Hepatocyte (in vitro differentiated cells): ENCODE measurements around the gene PHIP. TPM values are rescaled to one million over a fixed set of nuclear protein-coding genes. Genes with fewer than 3 reads are reported as not detected.

Source experiments
- DNase-seq: peaks from one replicate; pipeline ENCODE4 v3.0.0-alpha.2; 2016; ENCODE audit warnings: low spot score
- H2AFZ ChIP-seq: fragments of 200-600 bp; sonication (generic); 2 replicates; pipeline ENCODE4 v1.6.0; 2016; ENCODE audit warnings: antibody characterized with exemption, mild to moderate bottlenecking
- H3K27ac ChIP-seq: fragments of 200-600 bp; sonication (generic); 2 replicates; pipeline ENCODE4 v1.5.1; 2016; ENCODE audit warnings: mild to moderate bottlenecking
- H3K27me3 ChIP-seq: fragments of 200-600 bp; sonication (generic); 2 replicates; pipeline ENCODE4 v1.6.1; 2016
- H3K36me3 ChIP-seq: fragments of 200-600 bp; sonication (generic); replicated peaks from 2 replicates; pipeline ENCODE4 v1.5.1; 2016; ENCODE audit warnings: low read depth; ENCODE audit not compliant: insufficient read depth
- H3K4me1 ChIP-seq: fragments of 200-600 bp; sonication (generic); 2 replicates; pipeline ENCODE4 v1.5.1; 2016; ENCODE audit warnings: mild to moderate bottlenecking, moderate library complexity; ENCODE audit not compliant: insufficient read depth
- H3K4me2 ChIP-seq: fragments of 200-600 bp; sonication (generic); 2 replicates; pipeline ENCODE4 v1.6.0; 2016
- H3K4me3 ChIP-seq: fragments of 200-600 bp; sonication (generic); 2 replicates; pipeline ENCODE4 v1.5.1; 2016; ENCODE audit warnings: mild to moderate bottlenecking
- H3K79me2 ChIP-seq: fragments of 200-600 bp; sonication (generic); 2 replicates; pipeline ENCODE4 v1.6.0; 2017; ENCODE audit warnings: mild to moderate bottlenecking
- H3K9me2 ChIP-seq: fragments of 200-600 bp; sonication (generic); replicated peaks from 2 replicates; pipeline ENCODE4 v1.6.0; 2017; ENCODE audit warnings: mild to moderate bottlenecking; ENCODE audit not compliant: insufficient read depth
- H3K9me3 ChIP-seq: fragments of 200-600 bp; sonication (generic); 2 replicates; pipeline ENCODE4 v1.5.1; 2016; ENCODE audit warnings: low read depth, mild to moderate bottlenecking
- H4K20me1 ChIP-seq: fragments of 200-600 bp; sonication (generic); 2 replicates; pipeline ENCODE4 v1.6.0; 2016; ENCODE audit warnings: mild to moderate bottlenecking; ENCODE audit not compliant: insufficient read depth, poor library complexity, severe bottlenecking
- CTCF ChIP-seq: fragments of 200-600 bp; sonication (generic); IDR thresholded peaks from 2 replicates; pipeline ENCODE4 v1.5.1; 2016; ENCODE audit warnings: antibody characterized with exemption, mild to moderate bottlenecking; ENCODE audit not compliant: poor library complexity
- EZH2 ChIP-seq: fragments of 200-600 bp; sonication (generic); IDR thresholded peaks from 2 replicates; pipeline ENCODE4 v1.6.1; 2016; ENCODE audit warnings: antibody characterized with exemption, mild to moderate bottlenecking, borderline replicate concordance
- EZH2phosphoT487 ChIP-seq: fragments of 200-600 bp; sonication (generic); IDR thresholded peaks from one replicate; pipeline ENCODE4 v1.6.1; 2018; ENCODE audit warnings: antibody characterized with exemption, mild to moderate bottlenecking, low read depth, moderate library complexity; ENCODE audit not compliant: unreplicated experiment, severe bottlenecking
- WGBS: methylation state at CpG from one replicate; pipeline ENCODE4 v1.1.6; 2016; ENCODE audit warnings: low lambda C conversion rate; ENCODE audit errors: missing lambda C conversion rate; 5-methylcytosine and 5-hydroxymethylcytosine counted together
- polyA plus RNA-seq: library from polyadenylated mRNA; unstranded; fragments of >200 nt; fragmentation: Nextera tagmentation; extraction: Ambion mirVana; gene quantifications from 2 replicates; pipeline ENCODE4 v1.2.1, GENCODE V29; 2016
- total RNA-seq: library from RNA; depleted of rRNA; stranded (reverse); fragments of >200 nt; gene quantifications from 2 replicates; pipeline ENCODE4 v1.2.3, GENCODE V29; 2014

Gene PHIP
- total and polyA plus RNA-seq, 2 experiments from 2014 or later, result 15.2 to 44.4 TPM

DNA sequence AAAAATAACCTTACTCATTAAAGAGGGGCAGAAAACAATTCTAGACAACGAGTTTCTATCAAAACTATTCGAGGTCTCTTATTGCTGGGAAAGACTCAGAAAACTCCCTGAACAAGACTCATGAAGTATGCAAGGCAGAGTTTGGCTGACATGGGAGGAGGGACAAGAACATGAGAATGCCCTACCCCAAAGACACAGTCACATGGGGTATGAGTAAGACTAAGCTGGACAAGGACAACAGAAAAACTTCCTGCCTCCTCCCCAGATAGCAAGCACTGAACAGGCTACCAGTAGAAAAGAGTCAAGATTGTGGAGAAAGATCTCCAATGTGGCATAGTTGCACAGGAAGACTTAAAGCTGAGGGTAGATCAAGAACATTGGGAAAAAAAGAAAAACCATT is 39.7 kb upstream of the PHIP start:
- H3K4me2 ChIP-seq, result no peak overlapping the region
- H3K9me3 ChIP-seq, result no peaks in the 10 kb centered on the region
- H3K4me3 ChIP-seq, result no peak overlapping the region
- H4K20me1 ChIP-seq, result no peaks in the 10 kb centered on the region
- no peaks in the 10 kb centered on the region for H3K36me3 ChIP-seq
- DNase-seq, result no peak
- H3K27ac ChIP-seq, result no peak overlapping the region
- H3K4me1 ChIP-seq, result no peaks in the 10 kb centered on the region
- TF ChIP-seq CTCF (no peak), EZH2phosphoT487 (no peak), EZH2 (no peak)
- no peaks in the 10 kb centered on the region for H3K27me3 ChIP-seq
- 100% methylated on average over 2 of the region's 2 CpGs for WGBS
- no peaks in the 10 kb centered on the region for H3K9me2 ChIP-seq
- H2AFZ ChIP-seq, result no peak overlapping the region
- no peaks in the 10 kb centered on the region for H3K79me2 ChIP-seq

GRCh38 chr6:79115553-79116182 is 37.6 kb upstream of the PHIP start:
- no peaks in the 10 kb centered on the region for H3K4me1 ChIP-seq
- H3K36me3 ChIP-seq, result no peaks in the 10 kb centered on the region
- H2AFZ ChIP-seq, result no peak overlapping the region
- DNase-seq, result no peak
- TF ChIP-seq EZH2phosphoT487, result no peak
- no peak for TF ChIP-seq EZH2
- no peak for TF ChIP-seq CTCF
- H3K9me3 ChIP-seq, result no peaks in the 10 kb centered on the region
- H3K27ac ChIP-seq, result no peak overlapping the region
- H3K9me2 ChIP-seq, result no peaks in the 10 kb centered on the region
- no peaks in the 10 kb centered on the region for H3K27me3 ChIP-seq
- whole genome bisulfite sequencing, result 60% methylated on average over 2 of the region's 2 CpGs
- H3K79me2 ChIP-seq, result no peaks in the 10 kb centered on the region
- no peak overlapping the region for H3K4me2 ChIP-seq
- no peak overlapping the region for H3K4me3 ChIP-seq
- H4K20me1 ChIP-seq, result no peaks in the 10 kb centered on the region

DNA sequence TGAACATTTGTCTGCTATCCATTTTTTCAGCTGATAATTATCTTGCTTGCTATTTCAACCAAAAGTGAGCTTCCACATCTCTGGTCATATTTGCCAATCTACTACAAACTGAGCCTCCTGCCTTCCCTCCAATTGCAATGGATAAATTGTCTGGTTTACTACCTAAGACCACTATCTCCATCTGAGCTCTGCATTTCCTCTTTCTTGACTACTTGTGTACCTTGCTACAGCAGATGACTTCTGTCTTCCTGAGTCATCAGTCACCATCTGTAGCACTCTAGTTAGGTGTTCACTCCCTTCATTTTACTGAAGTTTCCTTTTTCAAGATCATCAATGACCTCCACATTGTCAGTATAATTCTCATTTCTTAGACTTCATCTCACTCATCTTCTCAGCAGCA is 33.5 kb upstream of the PHIP start:
- Histone ChIP-seq H3K4me2 (no peak overlapping the region), H3K27ac (no peak overlapping the region), H3K36me3 (no peaks in the 10 kb centered on the region), H3K4me1 (no peaks in the 10 kb centered on the region), H3K9me2 (no peaks in the 10 kb centered on the region), H3K27me3 (no peaks in the 10 kb centered on the region), H2AFZ (no peak overlapping the region), H3K4me3 (no peak overlapping the region), H4K20me1 (no peaks in the 10 kb centered on the region), H3K79me2 (no peaks in the 10 kb centered on the region), H3K9me3 (no peaks in the 10 kb centered on the region)
- TF ChIP-seq CTCF, result no peak
- DNase-seq, result no peak

DNA sequence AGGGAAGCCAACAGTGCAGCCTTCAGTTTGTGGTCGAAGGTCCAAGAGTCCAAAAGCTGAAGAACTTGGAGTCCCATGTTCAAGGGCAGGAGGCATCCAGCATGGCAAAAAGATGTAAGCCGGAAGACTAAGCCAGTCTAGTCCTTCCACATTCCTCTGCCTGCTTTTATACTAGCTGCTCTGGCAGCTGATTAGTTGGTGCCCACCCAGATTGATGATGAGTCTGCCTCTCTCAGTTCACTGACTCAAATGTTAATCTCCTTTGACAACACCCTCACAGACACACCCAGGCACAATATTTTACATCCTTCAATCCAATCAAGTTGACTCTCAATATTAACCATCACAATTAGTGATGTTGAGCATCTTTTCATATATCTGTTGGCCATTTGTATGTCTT is 23.1 kb upstream of the PHIP start:
- no peak overlapping the region for H3K4me2 ChIP-seq
- H3K9me2 ChIP-seq, result no peaks in the 10 kb centered on the region
- no peaks in the 10 kb centered on the region for H3K79me2 ChIP-seq
- no peaks in the 10 kb centered on the region for H3K27me3 ChIP-seq
- 91% methylated on average over 2 of the region's 2 CpGs for WGBS
- no peak overlapping the region for H2AFZ ChIP-seq
- no peaks in the 10 kb centered on the region for H3K4me1 ChIP-seq
- TF ChIP-seq CTCF (no peak), EZH2 (no peak), EZH2phosphoT487 (no peak)
- no peaks in the 10 kb centered on the region for H4K20me1 ChIP-seq
- no peak for DNase-seq
- no peak overlapping the region for H3K4me3 ChIP-seq
- H3K9me3 ChIP-seq, result no peaks in the 10 kb centered on the region
- no peaks in the 10 kb centered on the region for H3K36me3 ChIP-seq
- H3K27ac ChIP-seq, result no peak overlapping the region
